ENCODE results near the gene SNPH.
A peak's percentile ranks its signal among the peaks of the same experiment; 100 is the strongest.
"Not testable (repeated sequence)": the region's sequence is repeated elsewhere in the genome, so short reads cannot be mapped to it uniquely, and the experiment has no call there.

SNPH gene

DNA sequence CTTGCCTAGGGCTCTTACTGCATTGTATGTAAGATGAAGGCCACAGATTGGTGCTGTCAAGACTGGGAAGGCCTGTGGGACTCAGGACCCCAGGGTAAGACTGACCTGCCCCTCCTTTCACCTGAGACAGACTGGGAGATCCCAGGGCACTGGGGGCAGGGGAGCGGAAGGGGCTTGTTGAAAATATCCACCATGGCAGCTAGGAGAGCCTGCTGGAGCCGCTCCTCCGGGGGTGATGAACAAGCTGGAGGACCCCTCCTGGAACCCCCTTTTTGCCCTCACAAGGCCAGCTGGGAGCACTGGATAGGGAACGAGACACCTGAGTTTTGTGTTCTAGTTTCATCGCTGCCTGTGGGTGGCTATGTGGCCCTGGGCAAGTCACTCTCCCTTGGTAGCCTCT, 72.0 kb downstream of the SNPH start:
- H3K27ac ChIP-seq, result no peak overlapping the region
- no peak for DNase-seq
- H3K27me3 ChIP-seq (ENCODE audit: insufficient read depth, low read depth, severe bottlenecking), result no peaks in the 10 kb centered on the region
- TF ChIP-seq, protein P1, sequence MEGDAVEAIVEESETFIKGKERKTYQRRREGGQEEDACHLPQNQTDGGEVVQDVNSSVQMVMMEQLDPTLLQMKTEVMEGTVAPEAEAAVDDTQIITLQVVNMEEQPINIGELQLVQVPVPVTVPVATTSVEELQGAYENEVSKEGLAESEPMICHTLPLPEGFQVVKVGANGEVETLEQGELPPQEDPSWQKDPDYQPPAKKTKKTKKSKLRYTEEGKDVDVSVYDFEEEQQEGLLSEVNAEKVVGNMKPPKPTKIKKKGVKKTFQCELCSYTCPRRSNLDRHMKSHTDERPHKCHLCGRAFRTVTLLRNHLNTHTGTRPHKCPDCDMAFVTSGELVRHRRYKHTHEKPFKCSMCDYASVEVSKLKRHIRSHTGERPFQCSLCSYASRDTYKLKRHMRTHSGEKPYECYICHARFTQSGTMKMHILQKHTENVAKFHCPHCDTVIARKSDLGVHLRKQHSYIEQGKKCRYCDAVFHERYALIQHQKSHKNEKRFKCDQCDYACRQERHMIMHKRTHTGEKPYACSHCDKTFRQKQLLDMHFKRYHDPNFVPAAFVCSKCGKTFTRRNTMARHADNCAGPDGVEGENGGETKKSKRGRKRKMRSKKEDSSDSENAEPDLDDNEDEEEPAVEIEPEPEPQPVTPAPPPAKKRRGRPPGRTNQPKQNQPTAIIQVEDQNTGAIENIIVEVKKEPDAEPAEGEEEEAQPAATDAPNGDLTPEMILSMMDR (IDR thresholded peaks at IDR 0.05; ENCODE audit: low read depth, low read length), result no peak
- no peaks in the 10 kb centered on the region for H3K9me3 ChIP-seq (ENCODE audit: severe bottlenecking)
- H3K36me3 ChIP-seq, result no peaks in the 10 kb centered on the region
- H3K4me3 ChIP-seq (ENCODE audit: low read depth, low read length), result no peak overlapping the region

DNA sequence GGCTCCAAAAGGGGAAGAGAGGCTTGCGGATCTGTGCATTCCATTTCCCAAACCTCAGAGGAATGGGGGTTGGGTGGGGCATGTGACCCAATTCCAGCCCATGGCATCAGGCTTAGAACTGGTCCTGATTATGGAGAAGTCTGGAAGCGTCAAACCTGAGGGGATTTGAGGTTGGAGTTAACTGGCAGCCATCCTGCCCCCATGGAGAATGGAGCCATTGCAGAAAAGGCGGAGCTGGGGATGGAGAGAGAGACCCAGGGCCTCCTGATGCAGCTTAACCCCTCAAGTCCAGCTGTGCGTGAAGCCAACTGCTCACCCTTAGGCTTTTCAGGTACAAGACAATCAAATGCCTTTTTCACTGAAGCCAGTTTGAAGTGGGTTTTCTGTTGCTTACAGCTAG, 72.7 kb downstream of the SNPH start:
- TF ChIP-seq, protein P1 (IDR thresholded peaks at IDR 0.05; ENCODE audit: low read depth, low read length), result no peak
- H3K36me3 ChIP-seq, result no peaks in the 10 kb centered on the region
- H3K27me3 ChIP-seq (ENCODE audit: insufficient read depth, low read depth, severe bottlenecking), result no peaks in the 10 kb centered on the region
- no peaks in the 10 kb centered on the region for H3K9me3 ChIP-seq (ENCODE audit: severe bottlenecking)
- H3K27ac ChIP-seq, result no peak overlapping the region
- DNase-seq, result no peak
- H3K4me3 ChIP-seq (ENCODE audit: low read depth, low read length), result no peak overlapping the region

DNA sequence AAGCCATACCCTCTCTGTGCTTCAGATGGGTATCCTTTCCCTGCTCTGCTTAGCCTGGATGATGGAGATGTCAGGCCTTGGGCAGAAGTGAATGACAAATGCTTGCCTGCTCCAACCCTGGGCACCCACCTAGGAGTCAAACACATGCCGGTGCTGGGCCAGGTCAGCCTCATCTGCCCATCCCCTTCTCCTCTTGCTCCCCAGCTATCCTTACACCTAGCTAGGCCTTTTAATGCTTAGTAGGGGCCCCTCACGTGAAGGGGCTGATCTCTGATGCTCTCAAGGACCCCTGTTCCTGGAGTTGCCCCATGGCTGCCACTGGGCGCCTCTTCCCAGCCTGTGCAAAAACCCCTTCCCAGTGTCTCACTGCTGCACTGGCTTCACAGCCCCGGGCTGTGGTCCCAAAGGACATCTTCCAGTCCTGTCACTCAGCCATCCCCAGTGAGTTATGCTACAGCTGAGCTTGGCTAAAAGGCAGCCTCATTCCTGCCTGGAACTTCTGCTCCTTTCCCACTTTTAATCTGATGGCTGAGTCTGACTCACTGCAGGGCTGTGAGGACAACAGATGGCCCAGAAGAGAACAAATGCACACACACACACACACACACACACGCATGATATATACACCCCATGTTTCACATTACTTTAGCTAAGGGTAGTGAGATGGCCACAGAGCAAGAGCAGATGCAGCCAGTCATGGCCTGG, 75.6 kb downstream of the SNPH start:
- no peaks in the 10 kb centered on the region for H3K36me3 ChIP-seq
- H3K27me3 ChIP-seq (ENCODE audit: insufficient read depth, low read depth, severe bottlenecking), result no peaks in the 10 kb centered on the region
- peak; percentile 38 for DNase-seq
- no peaks in the 10 kb centered on the region for H3K9me3 ChIP-seq (ENCODE audit: severe bottlenecking)
- TF ChIP-seq, protein P1 (IDR thresholded peaks at IDR 0.05; ENCODE audit: low read depth, low read length), result no peak
- no peak overlapping the region for H3K27ac ChIP-seq
- H3K4me3 ChIP-seq (ENCODE audit: low read depth, low read length), result no peak overlapping the region

DNA sequence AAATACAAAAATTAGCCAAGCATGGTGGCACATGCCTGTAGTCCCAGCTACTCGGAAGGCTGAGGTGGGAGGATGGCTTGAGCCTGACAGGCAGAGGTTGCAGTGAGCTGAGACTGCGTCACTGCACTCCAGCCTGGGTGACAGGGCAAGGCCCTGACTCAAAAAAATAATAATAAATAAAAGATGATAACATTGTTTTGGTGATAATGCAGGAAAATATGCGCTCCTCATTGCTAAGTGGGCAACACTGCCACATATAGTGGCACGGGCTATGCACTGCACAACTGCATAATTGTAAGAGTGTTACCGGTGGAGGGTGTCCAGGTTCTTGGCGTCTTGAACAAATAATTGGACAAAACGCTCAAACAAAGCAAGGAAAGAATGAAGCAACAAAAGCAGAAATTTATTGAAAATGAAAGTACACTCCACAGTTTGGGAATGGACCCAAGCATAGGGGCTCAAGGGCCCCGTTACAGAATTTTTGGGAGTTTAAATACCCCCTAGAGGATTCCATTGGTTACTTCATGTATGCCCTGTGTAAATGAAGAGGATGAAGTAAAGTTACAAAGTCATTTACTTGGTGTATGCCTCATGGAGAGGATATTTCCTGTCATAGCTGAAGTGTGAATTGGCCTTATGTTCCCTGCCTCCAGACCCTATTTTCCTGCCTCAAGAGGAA, 77.5 kb downstream of the SNPH start:
- H3K27me3 ChIP-seq (ENCODE audit: insufficient read depth, low read depth, severe bottlenecking), result not testable (repeated sequence)

DNA sequence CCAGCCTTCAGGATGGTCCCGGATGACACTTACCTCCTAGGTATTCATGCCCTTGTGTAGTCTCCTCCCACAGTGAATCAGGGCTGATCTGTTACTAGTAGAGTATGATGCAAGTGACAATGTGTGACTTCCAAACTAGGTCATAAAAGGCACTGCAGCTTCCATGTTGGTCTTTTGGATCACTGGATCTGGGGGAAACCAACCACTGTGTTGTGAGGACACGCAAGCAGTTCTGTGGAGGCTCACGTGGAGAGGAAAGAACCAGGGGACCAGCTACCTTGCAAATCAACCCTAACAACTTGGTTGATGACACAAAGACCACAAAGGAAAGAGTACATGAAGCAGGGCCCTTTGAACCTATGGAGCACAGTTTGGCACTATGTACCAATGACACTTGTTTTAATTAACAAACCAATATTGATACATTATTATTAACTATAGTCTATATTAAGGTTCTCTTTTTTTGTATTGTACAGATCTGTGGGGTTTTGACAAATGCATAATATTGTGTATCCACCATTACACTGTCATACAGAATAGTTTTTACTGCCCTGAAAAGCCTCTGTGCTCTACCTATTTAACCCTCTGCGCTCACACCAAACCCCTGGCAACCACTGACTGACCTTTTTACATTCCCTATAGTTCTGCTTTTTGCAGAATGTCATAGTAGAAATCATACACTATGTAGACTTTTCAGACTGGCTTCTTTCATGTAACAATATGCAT, 79.1 kb downstream of the SNPH start:
- DNase-seq, result no peak
- H3K27ac ChIP-seq, result no peak overlapping the region
- no peak overlapping the region for H3K4me3 ChIP-seq (ENCODE audit: low read depth, low read length)
- no peaks in the 10 kb centered on the region for H3K27me3 ChIP-seq (ENCODE audit: insufficient read depth, low read depth, severe bottlenecking)
- TF ChIP-seq, protein P1 (IDR thresholded peaks at IDR 0.05; ENCODE audit: low read depth, low read length), result no peak
- no peaks in the 10 kb centered on the region for H3K36me3 ChIP-seq
- no peaks in the 10 kb centered on the region for H3K9me3 ChIP-seq (ENCODE audit: severe bottlenecking)

More for the DNA sequence above, 77.5 kb downstream of the SNPH start:
- not testable (repeated sequence) for H3K27ac ChIP-seq; H3K9me3 ChIP-seq (ENCODE audit: severe bottlenecking); DNase-seq; H3K36me3 ChIP-seq; H3K4me3 ChIP-seq (ENCODE audit: low read depth, low read length)

DNA sequence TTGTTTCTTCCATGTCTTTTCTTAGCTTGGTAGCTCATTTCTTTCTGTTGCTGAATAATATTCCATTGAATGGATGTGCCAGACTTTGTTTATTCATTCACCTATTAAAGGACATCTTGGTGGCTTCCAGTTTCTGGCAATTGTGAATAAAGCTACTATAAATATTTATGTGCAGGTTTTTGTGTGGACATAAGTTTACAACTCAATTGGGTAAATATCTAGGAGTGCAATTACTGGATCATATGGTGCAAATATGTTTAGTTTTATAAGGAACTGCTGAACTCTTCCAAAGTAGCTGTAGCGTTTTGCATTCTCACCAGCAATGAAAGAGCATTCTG, 79.6 kb downstream of the SNPH start:
- Histone ChIP-seq H3K27ac (no peak overlapping the region), H3K4me3 (ENCODE audit: low read depth, low read length) (no peak overlapping the region), H3K9me3 (ENCODE audit: severe bottlenecking) (no peaks in the 10 kb centered on the region), H3K36me3 (peaks cover 2% of the 10 kb centered on the region; the same call in 1 of the 2 replicates), H3K27me3 (ENCODE audit: insufficient read depth, low read depth, severe bottlenecking) (no peaks in the 10 kb centered on the region)
- no peak for DNase-seq
- TF ChIP-seq, protein P1 (IDR thresholded peaks at IDR 0.05; ENCODE audit: low read depth, low read length), result no peak
